A673 (cell line): Measurements from ENCODE around the gene TMEM170A.

Source experiments
- CTCF ChIP-seq: fragments of 300-800, 200-600 bp; sonication (generic); conservative IDR thresholded peaks from 2 replicates; pipeline ENCODE4 v1.5.1; 2017; ENCODE audit warnings: low read depth, mild to moderate bottlenecking, antibody characterized with exemption, low read length, moderate library complexity, mixed read lengths
- EZH2 ChIP-seq: fragments of 200-600 bp; sonication (generic); IDR thresholded peaks from 2 replicates; pipeline ENCODE4 v1.6.1; 2017; ENCODE audit warnings: borderline replicate concordance, low read depth, mild to moderate bottlenecking, mixed read lengths, antibody characterized with exemption, low read length; ENCODE audit not compliant: poor library complexity, severe bottlenecking

- no peak for TF ChIP-seq CTCF
- TF ChIP-seq EZH2 = no peak
Measured at GRCh38 chr16:75398333-75398732, 66.2 kb downstream of the TMEM170A start.
